GM20000 (cell line): ENCODE results near the gene TFEC.
"Not testable (repeated sequence)": the region's sequence is repeated elsewhere in the genome, so short reads cannot be mapped to it uniquely, and the experiment has no call there.

Source experiments
- DNase-seq: peaks from one replicate; pipeline ENCODE4 v3.0.0; 2012; ENCODE audit warnings: low spot score
- TF ChIP-seq, protein P1 (sequence below): IDR thresholded peaks from 2 replicates; pipeline ENCODE4 v1.5.1; 2012; ENCODE audit warnings: mild to moderate bottlenecking, control low read depth; ENCODE audit errors: extremely low read depth, missing control alignments

Gene TFEC, protein sequence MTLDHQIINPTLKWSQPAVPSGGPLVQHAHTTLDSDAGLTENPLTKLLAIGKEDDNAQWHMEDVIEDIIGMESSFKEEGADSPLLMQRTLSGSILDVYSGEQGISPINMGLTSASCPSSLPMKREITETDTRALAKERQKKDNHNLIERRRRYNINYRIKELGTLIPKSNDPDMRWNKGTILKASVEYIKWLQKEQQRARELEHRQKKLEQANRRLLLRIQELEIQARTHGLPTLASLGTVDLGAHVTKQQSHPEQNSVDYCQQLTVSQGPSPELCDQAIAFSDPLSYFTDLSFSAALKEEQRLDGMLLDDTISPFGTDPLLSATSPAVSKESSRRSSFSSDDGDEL

DNA sequence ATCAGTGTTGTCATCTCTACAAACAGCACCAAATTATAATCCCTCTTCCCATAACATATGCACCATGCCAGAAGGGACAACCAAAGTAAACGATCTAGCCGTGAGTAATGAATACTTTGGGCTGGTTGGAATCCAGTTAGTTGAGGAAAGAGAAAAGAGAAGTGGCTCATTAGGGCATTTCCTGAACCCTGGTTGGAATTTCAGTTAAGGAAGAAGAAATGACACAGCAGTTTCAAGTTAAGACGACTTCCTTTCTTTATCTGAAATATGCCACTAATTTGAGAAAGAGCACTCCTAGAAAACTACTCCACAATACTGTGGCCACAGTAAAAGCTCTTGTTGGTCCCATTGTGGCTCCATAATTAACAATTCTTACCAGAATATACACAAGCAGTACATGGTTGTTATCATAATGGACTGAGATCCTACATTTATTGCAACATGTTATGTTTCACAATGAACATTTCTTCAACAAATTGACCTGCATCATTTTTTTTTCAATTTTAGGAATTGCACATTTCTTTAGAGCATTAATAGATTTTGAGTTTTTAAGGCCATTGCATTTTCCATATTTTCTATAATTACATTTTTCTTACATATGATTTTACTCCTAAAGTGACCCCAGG lies at the start of gene TFEC:
TFEC (minus strand) TSS at position 113 of the 626 bp plus-strand sequence. CDS start 46,322 bp downstream, outside the sequence.
- no peak for DNase-seq
- TF ChIP-seq, protein P1, sequence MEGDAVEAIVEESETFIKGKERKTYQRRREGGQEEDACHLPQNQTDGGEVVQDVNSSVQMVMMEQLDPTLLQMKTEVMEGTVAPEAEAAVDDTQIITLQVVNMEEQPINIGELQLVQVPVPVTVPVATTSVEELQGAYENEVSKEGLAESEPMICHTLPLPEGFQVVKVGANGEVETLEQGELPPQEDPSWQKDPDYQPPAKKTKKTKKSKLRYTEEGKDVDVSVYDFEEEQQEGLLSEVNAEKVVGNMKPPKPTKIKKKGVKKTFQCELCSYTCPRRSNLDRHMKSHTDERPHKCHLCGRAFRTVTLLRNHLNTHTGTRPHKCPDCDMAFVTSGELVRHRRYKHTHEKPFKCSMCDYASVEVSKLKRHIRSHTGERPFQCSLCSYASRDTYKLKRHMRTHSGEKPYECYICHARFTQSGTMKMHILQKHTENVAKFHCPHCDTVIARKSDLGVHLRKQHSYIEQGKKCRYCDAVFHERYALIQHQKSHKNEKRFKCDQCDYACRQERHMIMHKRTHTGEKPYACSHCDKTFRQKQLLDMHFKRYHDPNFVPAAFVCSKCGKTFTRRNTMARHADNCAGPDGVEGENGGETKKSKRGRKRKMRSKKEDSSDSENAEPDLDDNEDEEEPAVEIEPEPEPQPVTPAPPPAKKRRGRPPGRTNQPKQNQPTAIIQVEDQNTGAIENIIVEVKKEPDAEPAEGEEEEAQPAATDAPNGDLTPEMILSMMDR = no peak

DNA sequence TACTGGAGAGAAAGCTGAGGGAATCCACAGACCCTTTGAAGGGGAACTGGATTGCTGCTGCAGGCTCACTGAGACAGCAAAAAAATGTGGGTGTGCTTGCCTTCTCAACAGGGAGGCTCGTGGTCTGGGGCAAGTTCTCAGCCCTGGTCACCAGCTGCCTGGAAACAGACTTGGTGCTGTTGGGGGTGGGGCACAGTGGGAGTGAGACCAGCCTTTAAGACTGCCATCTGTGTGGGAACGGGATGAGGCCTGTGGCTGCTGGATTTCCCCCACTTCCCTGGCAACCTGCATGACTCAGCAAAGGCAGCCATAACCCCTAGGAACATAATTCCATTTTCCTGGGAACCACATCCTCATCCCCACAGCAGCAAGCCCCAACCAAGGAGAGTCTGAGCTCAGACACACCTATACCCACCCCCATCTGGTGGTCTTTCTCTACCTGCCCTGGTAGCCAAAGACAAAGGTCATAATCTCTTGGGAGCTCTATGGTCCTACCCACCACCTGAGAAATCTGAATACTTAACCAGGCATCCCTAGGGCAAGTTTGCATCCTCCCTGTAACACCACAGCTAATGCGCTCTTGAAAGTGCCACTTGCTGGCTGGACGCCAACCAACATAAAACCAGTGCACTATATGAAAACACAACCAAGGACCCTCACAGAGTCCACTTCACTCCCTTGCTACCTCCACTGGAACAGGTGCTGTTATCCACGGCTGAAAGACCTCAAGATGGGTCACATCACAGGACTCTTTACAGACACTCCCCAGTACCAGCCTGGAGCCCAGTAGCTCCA lies 45.0 kb upstream of the TFEC start:
- TF ChIP-seq, protein P1 = no peak

DNA sequence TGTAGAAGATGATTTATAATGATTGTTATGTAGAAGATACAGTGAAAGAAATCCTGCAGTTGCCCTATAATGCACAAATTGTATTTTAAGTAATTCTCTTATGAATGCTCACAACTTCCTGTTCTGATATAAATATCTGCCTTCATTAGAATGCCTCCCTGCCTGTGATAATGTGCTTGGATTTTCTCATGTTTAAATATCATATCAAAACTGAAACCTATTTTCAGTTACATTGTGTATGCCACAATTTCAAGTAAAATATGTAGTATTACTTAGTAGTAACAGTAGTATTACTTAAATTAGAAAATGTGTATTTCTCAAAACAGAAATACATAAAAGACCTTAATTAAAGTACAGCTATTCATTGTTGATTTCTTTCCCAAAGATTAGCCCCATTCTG lies 41.1 kb upstream of the TFEC start:
- TF ChIP-seq, protein P1 = no peak
- no peak for DNase-seq

More for the DNA sequence above, 45.0 kb upstream of the TFEC start:
- no peak for DNase-seq

DNA sequence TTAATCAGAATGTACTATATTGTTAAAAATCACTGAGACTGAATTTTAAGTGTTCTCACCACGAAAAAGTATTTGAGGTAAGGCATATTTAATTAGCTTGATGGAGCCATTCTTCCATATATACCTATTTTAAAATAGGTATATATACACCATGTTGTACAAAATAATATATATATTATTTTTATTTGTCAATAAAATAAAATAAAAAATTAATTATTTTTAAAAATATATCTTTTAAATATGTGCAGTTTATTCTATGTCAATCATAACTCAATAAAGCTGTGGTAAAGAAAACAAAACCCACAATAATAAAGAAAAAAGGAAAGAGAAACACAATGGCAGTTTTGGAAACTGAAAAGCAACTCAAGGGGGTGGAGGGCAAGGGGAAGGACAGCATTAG lies 33.6 kb upstream of the TFEC start:
- TF ChIP-seq, protein P1 = no peak
- no peak for DNase-seq

DNA sequence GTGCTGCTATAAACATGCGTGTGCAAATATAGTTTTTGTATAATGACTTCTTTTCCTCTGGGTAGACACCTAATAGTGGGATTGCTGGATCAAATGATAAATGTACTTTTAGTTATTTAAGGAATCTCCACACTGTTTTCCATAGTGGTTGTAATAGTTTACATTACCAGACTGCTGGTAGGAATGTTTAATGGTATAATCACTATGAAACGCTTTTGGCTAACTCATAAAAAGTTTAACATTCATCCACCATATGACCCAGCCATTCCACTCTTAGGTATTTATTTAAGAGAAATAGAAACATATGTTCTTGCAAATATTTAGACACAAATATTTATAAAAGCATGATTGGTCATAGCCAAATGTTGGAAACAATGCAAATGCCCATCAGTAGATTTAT lies 32.1 kb upstream of the TFEC start:
- TF ChIP-seq, protein P1 = no peak
- no peak for DNase-seq

DNA sequence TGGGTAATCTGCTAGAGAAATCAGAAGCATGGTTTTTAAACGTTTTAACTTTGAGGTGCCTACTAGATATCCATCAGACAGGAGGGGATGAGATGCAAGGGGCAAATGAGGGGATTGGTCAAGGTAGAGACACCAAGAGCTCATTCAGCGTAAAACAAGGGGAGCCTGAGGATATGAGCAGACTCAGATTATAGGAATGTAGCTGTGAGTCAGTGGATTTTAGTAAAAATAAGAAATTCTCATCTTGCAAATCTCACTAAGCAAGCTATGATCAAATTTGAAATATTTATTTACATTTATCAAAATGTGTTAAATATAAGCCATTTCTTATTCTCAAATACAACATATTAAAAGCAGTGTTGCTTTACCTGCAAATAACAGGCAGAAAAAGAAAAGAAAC lies 21.4 kb upstream of the TFEC start:
- TF ChIP-seq, protein P1 = no peak
- DNase-seq = no peak

DNA sequence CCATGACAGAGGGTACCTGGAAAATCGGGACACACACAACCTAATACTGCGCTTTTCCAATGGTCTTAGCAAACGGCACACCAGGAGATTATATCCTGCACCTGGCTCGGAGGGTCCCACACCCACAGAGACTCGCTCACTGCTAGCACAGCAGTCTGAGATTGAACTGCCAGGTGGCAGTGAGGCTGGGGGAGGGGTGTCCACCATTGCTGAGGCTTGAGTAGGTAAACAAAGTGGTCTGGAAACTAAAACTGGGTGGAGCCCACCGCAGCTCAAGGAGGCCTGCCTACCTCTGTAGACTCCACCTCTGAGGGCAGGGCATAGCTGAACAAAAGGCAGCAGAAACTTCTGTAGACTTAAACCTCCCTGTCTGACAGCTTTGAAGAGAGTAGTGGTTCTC lies 16.7 kb upstream of the TFEC start:
- DNase-seq = not testable (repeated sequence)
